Measurements from ENCODE around the gene EFCAB8.
"Not testable (repeated sequence)": the region's sequence is repeated elsewhere in the genome, so short reads cannot be mapped to it uniquely, and the experiment has no call there.

The EFCAB8 gene

DNA sequence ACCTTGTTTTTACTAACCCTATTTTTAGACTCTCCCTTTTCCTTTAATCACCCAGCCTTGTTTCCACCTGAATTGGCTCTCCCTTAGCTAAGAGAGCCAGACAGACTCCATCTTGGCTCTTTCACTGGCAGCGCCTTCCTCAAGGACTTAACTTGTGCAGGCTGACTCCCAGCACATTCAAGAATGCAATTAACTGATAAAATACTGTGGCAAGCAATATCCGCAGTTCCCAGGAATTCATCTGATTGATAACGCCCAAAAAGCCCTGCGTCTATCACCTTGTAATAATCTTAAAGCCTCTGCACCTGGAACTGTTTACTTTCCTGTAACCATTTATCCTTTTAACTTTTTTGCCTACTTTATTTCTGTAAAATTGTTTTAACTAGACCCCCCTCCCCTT lies 116.4 kb downstream of the EFCAB8 start:
- DNase-seq = not testable (repeated sequence)

DNA sequence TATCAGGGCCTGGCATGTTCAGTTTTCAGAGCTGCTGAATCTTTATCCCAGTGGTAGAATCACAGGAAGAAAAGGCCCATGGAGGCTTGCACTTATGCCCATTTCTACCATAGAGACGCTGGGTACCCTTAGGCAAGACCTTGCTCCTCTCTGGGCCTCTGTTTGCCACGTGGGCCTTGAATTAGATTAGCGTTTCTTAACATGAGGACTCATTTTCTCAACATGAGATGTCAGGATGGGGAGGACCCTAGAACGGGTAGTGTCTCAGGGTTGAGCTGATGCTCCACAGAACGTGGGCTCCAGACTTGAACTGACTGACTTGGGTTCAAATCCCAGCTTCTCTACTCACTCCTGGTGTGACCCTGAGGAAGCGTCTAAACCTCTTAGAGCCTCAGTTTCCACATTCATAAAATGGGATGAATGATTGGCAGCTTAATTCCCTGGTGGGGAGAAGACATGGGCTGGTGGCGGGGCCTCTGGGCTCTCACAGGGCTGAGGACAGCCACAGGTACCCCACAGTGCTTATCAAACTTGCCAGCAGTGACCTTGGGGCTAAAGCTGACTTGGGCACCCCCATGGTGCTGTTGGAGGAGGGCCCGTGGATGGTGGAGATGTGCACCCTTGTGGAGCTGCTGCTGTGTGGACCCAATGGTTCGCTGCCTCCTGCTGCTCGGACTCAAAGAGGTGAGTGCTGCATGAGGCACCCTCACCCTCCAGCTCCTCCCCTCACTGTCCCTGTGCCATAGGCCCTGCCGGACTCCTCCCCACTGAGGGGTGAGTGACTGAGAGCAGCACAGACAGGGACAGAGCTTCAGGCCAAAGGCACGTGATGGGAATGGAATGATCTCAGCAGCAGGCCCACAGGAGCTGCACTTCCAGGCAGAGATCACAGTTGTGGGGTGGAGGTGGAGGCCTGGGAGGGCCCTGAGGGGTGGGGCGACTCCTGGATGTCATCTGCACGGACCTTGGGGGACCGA lies 117.3 kb downstream of the EFCAB8 start:
- DNase-seq = no peak

DNA sequence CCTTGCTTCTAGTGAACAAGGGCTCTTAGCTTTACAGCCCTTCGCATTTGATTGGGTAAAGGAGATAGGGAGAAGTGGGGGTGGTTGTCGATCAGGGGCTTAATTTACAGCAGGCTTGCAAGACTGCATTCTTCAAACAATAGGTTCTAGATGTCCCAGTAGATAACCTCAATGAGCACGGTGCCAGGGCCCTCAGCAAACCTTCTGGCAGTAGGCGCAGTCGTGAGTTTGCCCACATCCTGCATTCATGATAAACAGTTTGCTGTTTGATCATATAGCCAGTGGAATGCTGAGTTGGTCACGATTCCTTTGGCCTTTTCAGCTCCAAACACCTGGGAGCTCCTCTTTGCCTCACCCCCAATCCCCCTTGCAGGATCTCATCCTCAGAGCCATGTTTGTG lies 118.0 kb downstream of the EFCAB8 start:
- peak; percentile 3 for DNase-seq

DNA sequence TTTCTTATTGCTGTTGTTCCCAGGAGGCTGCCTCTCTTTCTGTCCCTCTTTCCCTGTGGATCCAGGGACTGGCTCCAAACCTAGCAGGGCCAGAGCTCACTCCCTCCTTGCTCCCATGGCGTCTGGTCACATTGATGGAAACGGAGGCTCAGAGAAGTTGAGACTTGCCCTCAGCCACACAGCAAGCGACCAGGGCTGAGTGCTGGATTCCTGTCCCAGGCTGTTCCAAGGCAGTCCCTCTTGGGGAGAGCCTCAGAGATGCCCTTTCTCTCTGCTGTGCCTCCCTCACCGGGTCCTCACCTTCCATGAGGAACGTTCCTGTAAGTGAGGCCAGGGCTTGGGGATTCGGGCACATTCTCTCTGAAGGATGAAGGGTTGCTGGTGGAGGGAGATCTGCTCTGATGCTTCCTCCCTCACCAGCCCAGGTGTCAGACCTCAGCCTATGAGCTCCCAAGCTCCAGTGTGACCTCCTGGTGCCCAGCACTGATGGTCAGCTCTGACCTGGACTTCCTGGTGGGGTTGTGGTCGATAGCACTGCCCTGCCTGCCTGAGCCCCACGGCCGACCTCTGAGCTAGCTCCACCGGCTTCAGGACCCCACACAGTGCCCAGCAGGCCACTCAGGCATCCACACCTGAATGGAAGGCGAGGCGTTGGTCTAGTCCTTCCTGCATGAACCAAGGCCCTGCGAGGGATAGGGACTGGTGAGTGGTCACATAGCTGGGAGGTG lies 118.7 kb downstream of the EFCAB8 start:
- DNase-seq = no peak

DNA sequence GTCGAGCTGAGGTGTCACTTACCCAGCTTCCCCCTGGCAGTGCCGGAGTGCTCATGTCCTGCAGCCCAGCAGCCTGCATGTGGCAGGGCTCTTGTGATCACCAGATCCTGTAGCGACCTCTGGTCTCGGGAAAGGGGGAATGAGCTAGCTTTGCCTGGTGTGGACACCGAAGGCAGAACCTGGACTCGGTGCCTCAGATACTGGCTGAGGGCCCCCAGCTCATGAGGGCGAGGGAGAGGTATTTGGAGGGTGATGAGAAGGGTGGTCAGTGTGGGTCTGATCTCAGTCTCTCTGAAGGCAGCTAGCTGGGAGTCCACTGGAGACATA lies 119.2 kb downstream of the EFCAB8 start:
- no peak for DNase-seq

DNA sequence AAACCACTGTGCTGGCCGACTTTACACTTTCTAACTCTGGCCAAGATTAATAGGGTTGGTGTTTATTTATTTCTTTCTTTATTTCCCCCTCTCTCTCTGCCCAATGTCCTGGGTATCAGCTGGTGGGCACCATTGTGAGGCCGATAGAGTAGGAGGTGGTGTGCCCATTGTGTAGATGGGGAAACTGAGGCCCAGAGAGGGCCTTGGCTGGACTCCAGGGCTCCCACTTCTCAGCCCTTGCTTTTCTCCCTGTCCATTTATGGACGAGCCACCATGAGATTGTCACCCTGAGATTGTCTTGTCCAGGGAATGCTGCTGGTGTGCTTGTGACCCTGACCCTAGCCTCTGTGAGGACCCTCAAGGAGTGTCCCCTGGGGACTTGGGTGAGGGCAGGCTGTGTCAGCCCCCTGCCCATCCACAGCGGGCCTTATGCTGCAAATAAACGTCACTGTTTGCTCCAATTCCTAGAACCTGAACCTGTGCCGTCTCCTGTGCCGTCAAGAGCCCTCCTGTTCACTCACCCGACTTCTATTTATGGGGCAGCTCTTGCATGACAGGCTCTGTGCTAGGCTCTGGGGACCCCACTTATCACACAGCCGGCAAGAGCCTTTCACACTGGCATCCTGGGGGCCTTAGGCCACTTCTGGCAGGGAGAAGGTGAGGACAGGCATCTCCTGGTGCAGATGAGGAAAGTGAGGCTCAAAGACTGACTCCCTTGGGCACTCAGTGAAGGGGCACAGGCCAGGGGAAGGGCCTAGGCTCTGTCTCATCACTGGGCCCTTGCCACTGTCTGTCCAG lies 120.7 kb downstream of the EFCAB8 start:
- no peak for DNase-seq

DNA sequence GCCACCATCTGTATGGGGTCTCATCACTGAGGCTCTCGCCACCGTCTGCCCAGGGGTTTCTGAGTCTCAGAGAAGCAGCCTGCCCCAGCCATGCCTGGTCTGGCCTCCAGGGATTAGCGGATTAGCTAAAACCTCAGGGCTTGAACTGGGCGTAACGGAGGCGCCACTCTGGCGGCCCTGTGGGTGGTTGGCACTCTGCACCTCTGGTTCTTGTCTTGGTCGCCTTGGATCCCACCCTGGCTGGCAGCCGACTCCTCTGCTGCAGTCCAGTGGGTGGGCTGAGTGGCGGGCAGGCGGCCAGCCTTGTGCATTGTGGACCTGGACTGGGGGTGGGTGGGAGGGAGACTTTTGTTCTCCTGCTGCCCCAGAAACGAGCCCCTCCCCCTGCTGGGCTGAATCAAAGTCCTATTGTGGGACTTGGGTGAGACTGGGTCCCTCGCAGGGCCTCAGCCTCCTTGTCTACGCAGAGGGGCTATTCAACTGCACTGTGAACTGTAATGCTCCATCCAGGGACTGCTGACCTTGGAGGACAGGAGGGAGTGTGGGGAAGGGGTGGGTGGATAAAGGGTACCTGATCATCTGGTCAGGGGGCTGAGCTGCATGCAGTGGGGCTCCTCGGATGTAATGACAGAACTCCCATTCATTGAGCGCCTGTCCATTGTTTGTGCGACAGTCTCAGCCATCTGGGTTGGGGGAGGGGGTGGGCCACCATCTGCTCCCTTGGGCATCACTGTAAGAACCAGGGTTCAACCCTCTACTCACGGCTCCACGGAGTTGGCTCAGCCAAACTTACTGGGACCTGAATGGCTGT lies 121.6 kb downstream of the EFCAB8 start:
- DNase-seq = no peak

DNA sequence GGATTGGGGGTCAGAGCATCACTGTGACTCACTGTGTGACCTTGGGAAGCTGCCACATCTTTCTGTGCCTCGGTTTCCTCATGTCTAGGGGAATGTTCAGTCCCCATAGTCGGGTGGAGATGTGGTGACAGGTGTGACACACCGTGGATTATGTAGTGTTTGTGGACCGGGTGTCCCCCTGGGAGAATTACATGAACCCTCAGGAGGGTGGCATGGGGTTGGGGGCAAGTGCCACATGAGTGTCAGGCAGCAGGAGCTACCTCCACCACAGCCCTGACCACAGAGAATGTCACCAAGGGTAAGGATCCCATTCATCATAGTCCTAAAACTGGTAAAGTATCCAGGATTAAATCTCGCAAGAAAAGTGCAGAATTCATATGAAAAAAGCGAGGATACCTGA lies 122.3 kb downstream of the EFCAB8 start:
- no peak for DNase-seq

DNA sequence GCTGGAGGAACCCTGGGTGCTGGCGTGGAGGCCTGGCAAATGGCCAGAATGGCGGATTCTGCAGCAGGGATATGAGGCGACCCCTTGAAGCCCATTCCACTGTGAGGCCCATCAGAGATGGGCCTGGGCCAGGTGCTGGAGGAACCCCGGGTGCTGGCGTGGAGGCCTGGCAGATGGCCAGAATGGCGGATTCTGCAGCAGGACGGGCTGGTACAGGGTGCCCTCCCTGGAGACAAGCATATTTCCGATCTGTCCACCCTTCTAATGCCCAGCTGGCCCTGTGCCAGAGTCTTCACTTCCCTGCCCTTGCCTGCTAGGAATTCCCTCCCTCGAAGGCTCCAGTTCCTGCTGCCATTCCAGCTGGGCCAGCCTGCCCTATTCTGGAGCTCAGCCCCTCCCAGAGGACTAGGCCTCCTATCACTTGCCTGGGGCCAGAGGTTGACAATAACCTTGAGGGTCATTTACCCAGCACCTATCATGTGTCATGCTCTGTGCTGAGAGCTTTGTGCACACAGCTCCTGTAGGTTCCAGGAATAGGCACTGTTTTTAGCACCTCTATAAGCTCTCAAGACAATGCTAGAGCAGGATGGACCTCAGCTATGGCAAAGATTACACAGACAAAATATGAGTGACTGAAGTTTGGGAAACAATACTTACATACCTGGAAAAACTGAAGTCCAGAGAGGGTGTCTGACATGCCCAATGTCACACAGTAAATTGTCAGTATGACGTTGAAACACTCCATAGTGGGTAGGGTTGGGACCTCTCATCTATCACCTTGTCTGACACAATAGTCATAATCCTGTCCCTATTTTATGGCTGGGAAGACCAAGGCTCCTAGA lies 124.1 kb downstream of the EFCAB8 start:
- DNase-seq = no peak

DNA sequence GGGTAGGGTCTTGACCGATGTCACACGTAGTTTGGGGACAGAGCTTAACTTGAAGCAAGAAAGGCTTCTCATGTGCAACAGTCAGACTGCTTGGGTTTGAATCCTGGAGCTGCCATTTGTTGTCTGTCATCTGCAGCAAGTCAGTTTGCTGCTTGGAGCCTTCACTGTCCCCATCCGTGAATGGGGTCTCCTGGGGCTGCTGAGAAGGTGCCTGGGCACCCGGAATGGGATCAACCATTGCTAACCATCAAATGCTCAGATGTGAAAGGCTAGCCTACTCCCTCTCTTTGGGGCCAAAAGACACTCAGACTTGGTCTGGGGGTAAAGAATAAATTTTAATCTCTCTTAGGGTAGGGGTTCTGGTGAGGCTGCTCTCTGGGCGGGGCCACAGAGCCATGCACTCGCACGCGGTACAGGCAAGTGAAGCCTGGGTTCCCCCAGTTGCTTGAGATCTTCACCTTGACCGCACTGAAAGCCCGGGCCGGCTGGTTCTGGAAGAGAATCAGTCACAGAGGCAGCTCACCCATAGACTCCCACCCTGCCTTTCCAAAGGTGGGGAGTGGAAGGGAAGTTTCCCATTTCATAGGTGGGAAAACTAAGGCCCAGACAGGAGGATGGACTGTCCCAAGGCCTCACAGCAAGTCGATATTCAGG lies 124.9 kb downstream of the EFCAB8 start:
- DNase-seq = no peak

DNA sequence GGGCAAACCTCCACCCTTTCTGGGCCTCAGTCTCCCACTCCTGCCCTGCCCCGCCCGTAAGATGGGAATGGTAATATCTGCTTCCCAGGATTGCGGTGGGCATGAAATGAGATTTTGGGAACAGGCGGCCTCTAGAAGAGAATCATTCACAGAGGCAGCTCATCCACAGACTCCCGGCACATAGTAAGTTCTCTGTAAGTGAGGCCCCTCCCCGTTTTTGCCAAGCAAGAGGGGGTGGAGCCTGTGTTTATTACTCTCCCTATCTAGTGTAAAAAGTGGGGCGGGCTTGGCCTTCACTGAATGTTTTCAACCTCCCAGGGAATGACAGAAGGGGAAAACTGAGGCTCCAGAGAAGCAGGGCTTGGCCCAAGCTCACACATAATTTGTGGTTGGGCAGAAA lies 125.5 kb downstream of the EFCAB8 start:
- no peak for DNase-seq

DNA sequence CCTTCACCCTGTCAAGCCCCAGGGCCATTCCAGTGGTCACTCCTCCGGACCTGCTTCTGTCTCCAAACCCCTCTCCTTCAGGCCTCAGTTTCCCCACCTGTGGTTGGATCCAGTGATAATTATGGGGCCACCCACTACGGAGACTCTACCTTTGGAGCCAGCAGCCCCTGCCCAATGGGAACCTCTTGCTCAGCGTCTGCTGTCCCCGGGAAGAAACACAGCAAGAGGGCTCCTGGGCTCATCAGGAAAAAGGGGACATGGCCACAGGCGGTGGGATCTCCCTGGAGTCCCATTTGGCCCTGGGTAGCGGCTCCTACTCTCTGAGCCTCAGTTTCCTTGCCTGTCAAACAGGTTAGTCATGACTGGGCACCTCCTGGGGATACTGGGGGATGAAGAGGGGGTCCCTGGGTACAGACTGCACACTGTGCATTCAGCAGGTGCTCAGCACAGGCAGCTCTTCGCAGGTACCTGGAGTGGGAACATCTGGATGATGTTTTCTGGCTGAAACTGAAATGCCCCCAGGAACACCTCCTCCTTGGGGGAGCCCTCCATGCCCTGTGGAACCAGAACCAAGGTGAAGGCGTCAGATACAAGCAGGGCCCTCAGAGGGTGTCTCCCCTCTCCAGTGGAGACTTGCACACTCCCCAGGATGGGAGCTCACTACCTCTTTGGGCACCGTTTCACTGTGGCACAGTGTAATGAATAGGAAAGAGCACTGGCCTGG lies 126.1 kb downstream of the EFCAB8 start:
- DNase-seq = no peak

DNA sequence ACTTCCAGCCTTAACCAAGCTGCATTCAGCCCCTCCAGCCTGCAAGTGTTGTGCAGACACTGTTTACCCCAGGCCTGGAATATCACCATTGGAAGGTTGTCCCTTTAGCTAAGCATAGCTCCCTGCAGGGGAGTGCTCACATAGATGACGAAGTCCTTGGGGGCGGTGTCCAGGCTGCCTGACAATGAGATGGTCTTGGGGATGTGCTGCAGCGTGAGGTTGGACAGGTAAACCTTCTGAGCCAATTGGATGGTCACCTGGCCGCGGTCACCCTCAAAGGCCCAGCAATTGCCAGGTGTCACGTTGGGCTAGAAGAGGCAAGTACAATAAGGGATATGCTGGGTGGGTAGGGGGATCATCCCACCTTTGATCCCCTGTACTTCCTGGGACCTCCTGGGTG lies 126.9 kb downstream of the EFCAB8 start:
- no peak for DNase-seq

DNA sequence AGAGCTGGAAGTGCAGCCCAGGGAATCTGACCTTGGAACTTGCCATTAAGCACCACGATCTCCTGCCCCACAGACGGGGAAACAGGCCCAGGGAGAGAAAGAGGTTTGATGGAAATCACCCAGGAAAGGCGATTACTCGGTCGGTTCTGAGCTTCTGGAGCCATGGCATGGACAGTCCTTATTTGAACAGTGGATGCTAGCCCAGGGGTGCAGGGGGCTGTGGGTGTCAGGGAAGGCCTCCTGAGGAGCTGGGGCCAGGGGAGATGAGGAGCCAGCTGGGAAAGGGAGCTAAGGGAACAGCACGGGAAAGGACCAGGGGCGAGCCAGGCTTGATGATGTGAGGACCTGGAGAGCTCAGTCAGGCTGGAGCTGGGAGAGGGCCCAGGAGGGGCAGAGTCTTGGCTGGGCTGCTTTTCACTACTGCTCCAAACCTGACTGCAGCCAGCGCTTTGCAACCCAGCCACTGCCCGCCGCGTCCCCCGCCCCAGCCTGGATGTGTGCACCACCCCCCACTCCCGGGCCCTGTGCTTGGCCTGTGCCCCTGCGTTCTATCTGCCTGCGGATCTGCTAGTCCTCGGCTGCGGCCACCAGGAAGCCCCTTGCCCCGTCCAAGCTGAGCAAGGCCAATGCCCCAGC lies 127.7 kb downstream of the EFCAB8 start:
- no peak for DNase-seq

DNA sequence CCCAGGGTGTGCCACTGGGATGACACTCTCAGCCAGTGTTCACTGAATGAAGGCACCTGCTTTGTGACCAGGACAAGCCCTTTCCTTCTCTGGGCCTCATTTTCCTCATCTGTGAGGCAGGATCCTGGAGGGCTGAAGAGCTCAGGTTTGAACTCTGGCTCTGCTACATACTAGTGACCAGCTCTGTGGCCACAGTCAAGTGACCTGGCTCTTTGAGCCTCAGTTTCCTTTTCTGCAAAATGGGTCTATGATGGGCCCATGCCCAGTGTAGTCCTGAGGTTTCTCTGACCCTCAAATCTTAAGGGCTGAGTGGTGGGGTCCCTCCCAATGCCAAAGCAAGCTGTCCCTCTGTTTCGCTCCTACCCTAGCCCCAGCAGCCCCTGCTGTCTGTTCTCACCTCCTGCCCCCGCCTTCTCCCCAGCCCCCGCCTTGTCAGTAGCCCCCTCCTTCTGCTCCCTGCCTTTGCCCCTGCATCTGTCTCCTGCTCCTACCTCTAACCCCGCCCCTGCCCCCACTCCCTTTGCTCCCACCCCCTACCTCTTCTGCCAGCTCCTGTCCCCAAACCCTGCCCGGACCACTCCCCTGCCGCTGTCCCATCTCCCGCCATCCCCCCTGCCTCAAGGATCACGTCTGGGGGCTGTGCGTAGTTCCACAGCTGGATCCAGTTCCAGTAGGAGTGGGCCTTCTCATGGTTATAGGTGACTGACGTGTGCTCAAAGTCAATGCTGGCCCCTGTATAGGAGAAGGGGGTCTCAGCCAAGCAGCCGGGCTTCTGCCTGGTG lies 128.5 kb downstream of the EFCAB8 start:
- no peak for DNase-seq

DNA sequence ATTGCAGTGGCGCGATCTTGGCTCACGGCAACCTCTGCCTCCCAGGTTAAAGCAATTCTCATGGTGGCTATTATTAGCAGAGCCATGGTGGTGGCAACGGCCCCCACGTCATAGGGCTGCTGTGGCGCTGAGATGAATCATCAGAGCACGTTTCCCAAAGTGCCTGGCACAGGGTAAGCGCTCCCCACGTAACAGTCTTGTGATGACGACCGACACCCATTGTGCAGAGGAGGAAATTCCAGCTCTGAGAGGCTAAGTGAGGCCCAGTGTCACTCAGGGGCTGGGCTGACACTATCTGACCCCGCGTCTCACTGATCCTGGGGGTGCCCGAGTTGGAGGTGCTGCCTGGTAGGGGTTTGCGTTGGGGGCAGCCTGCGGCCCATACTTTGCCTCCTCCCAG lies 129.3 kb downstream of the EFCAB8 start:
- no peak for DNase-seq

DNA sequence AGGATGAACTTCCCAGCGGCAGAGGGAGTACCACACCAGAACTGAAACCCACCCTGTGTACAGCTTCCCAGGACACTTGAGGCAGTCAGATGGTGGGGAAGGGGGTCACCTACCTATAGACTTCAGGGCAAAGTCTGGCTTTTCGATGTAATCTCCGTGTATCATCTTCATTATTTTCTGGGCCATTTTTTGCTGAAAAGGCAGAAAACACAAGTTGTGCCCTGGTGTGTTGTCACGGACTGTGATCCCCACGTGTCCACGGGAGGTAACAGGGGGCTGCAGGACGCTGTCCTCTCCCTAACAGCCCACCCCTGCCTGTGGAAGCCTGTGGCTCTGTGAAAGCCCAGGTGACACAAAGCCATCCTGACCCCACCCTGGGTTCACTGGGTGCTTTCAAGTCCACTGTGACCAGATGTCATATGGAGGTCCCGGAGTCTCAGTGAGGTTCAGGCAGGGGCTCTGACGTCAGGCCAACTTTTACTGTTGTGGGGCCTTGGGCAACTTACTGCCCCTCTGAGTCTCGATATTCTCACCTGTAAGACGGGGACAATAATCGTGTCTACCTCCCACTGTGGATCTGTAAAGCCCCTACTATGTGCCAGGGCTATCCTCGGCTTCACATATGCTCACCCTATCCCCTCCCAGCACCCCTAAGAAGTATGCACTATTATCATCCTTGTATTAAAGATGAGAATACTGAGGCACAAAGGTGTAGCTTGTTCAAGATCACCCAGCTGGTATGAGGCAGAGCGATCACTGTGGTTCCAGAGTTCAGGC lies 131.0 kb downstream of the EFCAB8 start:
- DNase-seq = no peak

DNA sequence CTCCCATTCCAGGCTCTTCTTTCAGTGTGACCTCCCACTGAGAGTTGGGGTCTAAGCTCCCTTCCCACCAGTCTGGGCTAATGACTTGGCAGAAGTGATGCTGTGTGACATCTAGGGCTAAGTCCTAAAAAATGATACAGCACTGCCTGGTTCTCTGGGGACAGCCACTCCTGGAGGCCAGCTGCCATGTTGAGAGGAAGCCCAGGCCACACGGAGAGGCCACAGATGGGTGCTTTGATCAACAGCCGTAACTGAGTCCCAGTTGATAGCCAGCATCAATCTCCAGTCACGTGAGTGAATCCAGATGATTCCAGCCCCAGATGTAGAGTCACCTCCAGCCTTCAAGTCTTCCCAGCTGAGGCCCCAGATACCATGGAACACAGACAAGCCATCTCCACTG lies 131.7 kb downstream of the EFCAB8 start:
- DNase-seq = no peak

Measured in stimulated activated CD4-positive, alpha-beta T cell treated with anti-CD3 and anti-CD28 coated beads, Interleukin-4, amount 100 ng/mL, for 24 hours (primary cell).